Body of pancreas (tissue), 4 donors: Measurements from ENCODE around the gene MAP3K6. TPM values are rescaled to one million over a fixed set of nuclear protein-coding genes. Genes with fewer than 3 reads are reported as not detected.

Source experiments
- ATAC-seq: fragments of 150-250 bp; one replicate; pipeline ENCODE4 v1.9.1; 2016
- DNase-seq, 4 donors: peaks; one replicate each; pipeline ENCODE4 v3.0.0-alpha.2; 2019
- H3K27ac ChIP-seq, 4 donors: fragments of 200-600 bp; sonication (generic); 1 replicate in 3 of 4; 2 replicates in 1 of 4; pipeline versions ENCODE4 v1.5.1 to v1.6.1; 2016 to 2019; ENCODE audit warnings: mild to moderate bottlenecking in 1 of 4, mixed read lengths in 1 of 4, moderate library complexity in 1 of 4
- H3K27me3 ChIP-seq, 2 donors: fragments of 200-600 bp; sonication (generic); one replicate each; pipeline ENCODE4 v1.6.0; 2016; ENCODE audit warnings: mild to moderate bottlenecking in 1 of 2
- H3K36me3 ChIP-seq, 2 donors: fragments of 200-600 bp; sonication (generic); replicated peaks in 1 of 2; 2 replicates each; pipeline ENCODE4 v1.5.1; 2016; ENCODE audit warnings: low read depth in 2 of 2; ENCODE audit not compliant: insufficient read depth in 1 of 2
- H3K4me1 ChIP-seq: fragments of 200-600 bp; sonication (generic); one replicate; pipeline ENCODE4 v1.6.0; 2016
- H3K4me3 ChIP-seq, 2 donors: fragments of 200-600 bp; sonication (generic); 1 replicate in 1 of 2; 2 replicates in 1 of 2; pipeline ENCODE4 v1.5.1; 2016 to 2019
- H3K9me3 ChIP-seq, 3 donors: fragments of 200-600 bp; sonication (generic); 1 replicate in 2 of 3; 2 replicates in 1 of 3; pipeline ENCODE4 v1.5.1; 2016
- CTCF ChIP-seq, 7 experiments: fragments of 450-650 bp in 4 of 7; fragments of 200-600 bp in 3 of 7; sonication (generic) in 3 of 7; IDR thresholded peaks; one replicate each; pipeline ENCODE4 v1.5.1; 2016 to 2019; ENCODE audit warnings: antibody characterized with exemption in 7 of 7
- POLR2A ChIP-seq, 3 donors: fragments of 450-650 bp; IDR thresholded peaks; one replicate each; pipeline ENCODE4 v1.6.1; 2016; ENCODE audit warnings: antibody characterized with exemption in 3 of 3, mild to moderate bottlenecking in 2 of 3
- WGBS, 2 donors: methylation state at CpG; one replicate each; pipeline ENCODE4 v1.1.5; 2017; 5-methylcytosine and 5-hydroxymethylcytosine counted together
- intact Hi-C: fragments of 100-400 bp; cut with DNase I; formaldehyde crosslinking; loops from one replicate; pipeline ENCODE4 v1.15.1; 2023
- total RNA-seq, 2 donors: library from RNA; depleted of rRNA; stranded (reverse); fragments of >200 nt; gene quantifications; one replicate each; pipeline ENCODE4 v1.1.0, GENCODE V29; 2016

Gene MAP3K6
- total RNA-seq, 2 donors from 2014 or later: 28.8 to 31.3 TPM

DNA sequence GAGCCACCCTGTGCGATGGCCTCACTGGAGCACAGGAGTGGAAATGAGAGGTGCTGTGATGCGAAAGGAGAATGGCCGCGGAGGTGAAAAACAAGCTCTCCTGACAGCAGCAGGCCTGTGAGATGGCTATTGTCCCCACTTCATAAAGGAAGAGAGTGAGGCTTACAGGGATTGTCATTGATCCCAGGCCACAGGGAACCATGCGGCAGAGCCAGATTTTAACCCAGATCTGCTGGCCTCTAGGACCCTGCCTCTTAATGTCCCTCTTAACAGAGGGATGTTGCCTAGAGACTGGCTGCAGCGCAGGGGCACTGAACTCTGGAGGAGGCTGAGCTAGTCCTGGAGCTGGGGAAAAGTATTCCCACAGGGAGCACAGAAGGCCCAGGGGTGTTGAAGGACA lies 28.0 kb downstream of the MAP3K6 start:
- TF ChIP-seq CTCF (IDR thresholded peaks at IDR 0.05) (no peak), POLR2A (IDR thresholded peaks at IDR 0.05) (no peak)
- Histone ChIP-seq H3K27ac (no peak overlapping the region), H3K9me3 (no peaks in the 10 kb centered on the region), H3K36me3 (peaks cover 0 to 13% of the 10 kb centered on the region in 2 donors), H3K4me1 (peaks cover 13% of the 10 kb centered on the region), H3K27me3 (no peaks in the 10 kb centered on the region), H3K4me3 (no peak overlapping the region)
- DNase-seq (no peak), ATAC-seq (no peak)
- intact Hi-C loops: no loop called here
- 90 to 96% methylated on average over 4 to 6 of the region's 6 CpGs for WGBS, 2 donors

- Histone ChIP-seq H3K27me3 (no peaks in the 10 kb centered on the region), H3K4me3 (no peak overlapping the region), H3K36me3 (peaks cover 0 to 21% of the 10 kb centered on the region in 2 donors), H3K4me1 (peaks cover 12% of the 10 kb centered on the region), H3K9me3 (no peaks in the 10 kb centered on the region), H3K27ac (no peak overlapping the region)
- ATAC-seq: no peak
- intact Hi-C loops: no loop called here
- no peak for DNase-seq
- TF ChIP-seq CTCF (IDR thresholded peaks at IDR 0.05) (no peak), POLR2A (IDR thresholded peaks at IDR 0.05) (no peak)
- WGBS, 2 donors: 90% methylated on average over 5 of the region's 5 CpGs
Measured at GRCh38 chr1:27336756-27337155, 30.0 kb downstream of the MAP3K6 start.

DNA sequence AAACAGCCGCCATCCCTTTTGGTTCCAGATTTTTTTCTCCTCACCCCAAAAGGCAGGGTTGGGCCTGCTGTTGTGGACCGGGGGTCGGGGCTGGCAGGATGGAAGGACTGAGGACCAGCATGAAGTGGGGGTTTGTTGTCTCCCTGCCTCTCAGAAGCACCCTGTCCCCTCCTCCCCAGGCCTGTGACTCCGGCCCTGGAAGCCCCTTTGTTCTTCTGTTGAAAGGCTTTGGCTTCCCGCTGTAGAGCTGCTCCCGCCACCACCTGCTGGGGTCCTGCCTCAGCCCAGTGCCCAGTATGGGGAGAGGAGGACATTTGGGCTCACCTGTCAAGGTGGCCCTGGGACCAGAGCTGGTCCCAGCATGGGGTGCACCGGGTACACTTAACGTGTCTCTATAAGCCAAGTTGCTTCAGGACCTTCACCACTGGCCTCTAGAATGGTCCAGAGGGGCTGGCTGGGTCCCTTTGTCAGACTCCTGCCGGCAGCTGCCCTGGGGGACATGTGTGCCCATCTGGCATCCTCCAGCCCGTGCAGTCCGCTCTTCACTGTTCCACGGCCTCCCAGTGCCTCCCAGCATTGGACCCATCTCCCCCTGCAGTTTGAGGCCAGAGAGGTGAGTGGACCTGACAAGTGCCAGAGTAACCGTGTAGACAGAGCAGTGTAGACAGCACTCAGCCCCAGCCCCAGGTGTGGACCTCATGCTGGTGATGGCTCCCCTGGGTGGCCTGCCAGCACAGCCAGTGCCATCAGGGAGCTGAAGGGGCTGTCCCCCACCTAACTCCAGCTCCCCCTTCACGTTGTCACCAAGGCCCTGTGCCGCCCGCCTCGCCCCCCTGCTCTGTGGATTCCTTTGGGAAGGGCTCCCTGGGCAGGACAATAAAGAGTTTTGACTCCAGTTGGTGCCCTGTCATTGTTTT lies 31.0 kb downstream of the MAP3K6 start:
- ATAC-seq (no peak), DNase-seq (no peak)
- Histone ChIP-seq H3K9me3 (no peaks in the 10 kb centered on the region), H3K4me3 (no peak overlapping the region), H3K27me3 (no peaks in the 10 kb centered on the region), H3K36me3 (peaks cover 0 to 21% of the 10 kb centered on the region in 2 donors), H3K4me1 (peaks cover 2% of the 10 kb centered on the region), H3K27ac (no peak overlapping the region)
- WGBS, 2 donors: 88 to 94% methylated on average over 15 of the region's 17 CpGs
- TF ChIP-seq CTCF (IDR thresholded peaks at IDR 0.05) (no peak), POLR2A (IDR thresholded peaks at IDR 0.05) (no peak)
- intact Hi-C loops: no loop called here

GRCh38 chr1:27333717-27334279 lies 33.0 kb downstream of the MAP3K6 start:
- intact Hi-C loops: no loop called here
- H3K36me3 ChIP-seq: peaks cover 0 to 21% of the 10 kb centered on the region in 2 donors
- DNase-seq (no peak), ATAC-seq (no peak)
- TF ChIP-seq CTCF (IDR thresholded peaks at IDR 0.05) (no peak), POLR2A (IDR thresholded peaks at IDR 0.05) (no peak)
- no peaks in the 10 kb centered on the region for H3K27me3 ChIP-seq
- H3K9me3 ChIP-seq: no peaks in the 10 kb centered on the region
- no peak overlapping the region for H3K27ac ChIP-seq
- WGBS, 2 donors: 87 to 100% methylated on average over 1 to 17 of the region's 17 CpGs
- H3K4me3 ChIP-seq: no peak overlapping the region
- H3K4me1 ChIP-seq: no peaks in the 10 kb centered on the region
